BLaER1 (cell line): ENCODE data around the gene FLVCR1.

Source experiments
- H3K27ac ChIP-seq: shearing (Covaris generic); formaldehyde crosslinking; 2 replicates; pipeline ENCODE4 v1.8.1; 2022
- H3K27me3 ChIP-seq: shearing (Covaris generic); formaldehyde crosslinking; 2 replicates; pipeline ENCODE4 v1.8.1; 2022
- H3K36me3 ChIP-seq: shearing (Covaris generic); formaldehyde crosslinking; 2 replicates; pipeline ENCODE4 v1.8.1; 2022
- H3K4me1 ChIP-seq: shearing (Covaris generic); formaldehyde crosslinking; 2 replicates; pipeline ENCODE4 v1.8.1; 2022
- H3K4me2 ChIP-seq: shearing (Covaris generic); formaldehyde crosslinking; 2 replicates; pipeline ENCODE4 v1.8.1; 2022
- H3K4me3 ChIP-seq: shearing (Covaris generic); formaldehyde crosslinking; 2 replicates; pipeline ENCODE4 v1.8.1; 2022
- H3K9ac ChIP-seq: shearing (Covaris generic); formaldehyde crosslinking; 2 replicates; pipeline ENCODE4 v1.8.1; 2022
- H3K9me3 ChIP-seq: shearing (Covaris generic); formaldehyde crosslinking; 2 replicates; pipeline ENCODE4 v1.8.1; 2022
- H4K20me1 ChIP-seq: shearing (Covaris generic); formaldehyde crosslinking; 2 replicates; pipeline ENCODE4 v1.8.1; 2022
- Cebpa-rat ChIP-seq: shearing (Covaris generic); IDR thresholded peaks from 2 replicates; pipeline ENCODE4 v1.8.1; 2022

FLVCR1 gene

GRCh38 chr1:212857992-212858460 lies at the start of gene FLVCR1:
Gene FLVCR1, plus strand, starts transcription at chr1:212858275. Its CDS starts 178 bp downstream, at chr1:212858453.
- peaks cover 25% of the 10 kb centered on the region for H4K20me1 ChIP-seq
- no peaks in the 10 kb centered on the region for H3K27me3 ChIP-seq
- peak within 1 kb of the TSS; percentile 91 for H3K9ac ChIP-seq
- peaks cover 40% of the 10 kb centered on the region for H3K4me1 ChIP-seq
- TF ChIP-seq Cebpa-rat, result no peak
- peak within 1 kb of the TSS; percentile 90 for H3K4me3 ChIP-seq
- H3K9me3 ChIP-seq, result peaks cover 12% of the 10 kb centered on the region; the same call in 1 of the 2 replicates
- H3K4me2 ChIP-seq, result peak within 1 kb of the TSS; percentile 96
- peak within 1 kb of the TSS; percentile 86 for H3K27ac ChIP-seq
- H3K36me3 ChIP-seq, result peaks cover 22% of the 10 kb centered on the region

GRCh38 chr1:212814537-212815334 lies 43.3 kb upstream of the FLVCR1 start:
- no peaks in the 10 kb centered on the region for H3K9me3 ChIP-seq
- no peak overlapping the region for H3K27ac ChIP-seq
- no peak overlapping the region for H3K4me3 ChIP-seq
- no peaks in the 10 kb centered on the region for H4K20me1 ChIP-seq
- no peak overlapping the region for H3K9ac ChIP-seq
- no peak for TF ChIP-seq Cebpa-rat
- H3K36me3 ChIP-seq, result peaks cover 26% of the 10 kb centered on the region
- no peaks in the 10 kb centered on the region for H3K4me1 ChIP-seq
- H3K27me3 ChIP-seq, result no peaks in the 10 kb centered on the region
- H3K4me2 ChIP-seq, result no peak overlapping the region

GRCh38 chr1:212816567-212817278 lies 41.4 kb upstream of the FLVCR1 start:
- no peak for TF ChIP-seq Cebpa-rat
- Histone ChIP-seq H3K9me3 (no peaks in the 10 kb centered on the region), H3K4me3 (no peak overlapping the region), H4K20me1 (no peaks in the 10 kb centered on the region), H3K4me1 (no peaks in the 10 kb centered on the region), H3K27me3 (no peaks in the 10 kb centered on the region), H3K36me3 (peaks cover 21% of the 10 kb centered on the region), H3K4me2 (no peak overlapping the region), H3K27ac (no peak overlapping the region), H3K9ac (no peak overlapping the region)

- Histone ChIP-seq H3K4me2 (no peak overlapping the region), H4K20me1 (no peaks in the 10 kb centered on the region), H3K27ac (no peak overlapping the region), H3K4me3 (no peak overlapping the region), H3K9me3 (peaks cover 9% of the 10 kb centered on the region), H3K4me1 (no peaks in the 10 kb centered on the region), H3K27me3 (no peaks in the 10 kb centered on the region), H3K9ac (no peak overlapping the region), H3K36me3 (peaks cover 6% of the 10 kb centered on the region; the same call in 1 of the 2 replicates)
- no peak for TF ChIP-seq Cebpa-rat
These were observed 38.3 kb upstream of the FLVCR1 start for GRCh38 chr1:212819726-212820125.

GRCh38 chr1:212820969-212821368 lies 37.1 kb upstream of the FLVCR1 start:
- TF ChIP-seq Cebpa-rat, result no peak
- Histone ChIP-seq H4K20me1 (no peaks in the 10 kb centered on the region), H3K4me2 (no peak overlapping the region), H3K27ac (no peak overlapping the region), H3K27me3 (no peaks in the 10 kb centered on the region), H3K9ac (no peak overlapping the region), H3K9me3 (peaks cover 22% of the 10 kb centered on the region), H3K36me3 (0 out of 2 replicates have a peak, but pooled peaks cover 6% of the 10 kb centered on the region), H3K4me1 (no peaks in the 10 kb centered on the region), H3K4me3 (no peak overlapping the region)

GRCh38 chr1:212822956-212823355 lies 35.1 kb upstream of the FLVCR1 start:
- no peak overlapping the region for H3K4me2 ChIP-seq
- H4K20me1 ChIP-seq, result no peaks in the 10 kb centered on the region
- no peaks in the 10 kb centered on the region for H3K27me3 ChIP-seq
- peaks cover 34% of the 10 kb centered on the region for H3K9me3 ChIP-seq
- 0 out of 2 replicates have a peak, but pooled peaks cover 10% of the 10 kb centered on the region for H3K36me3 ChIP-seq
- no peak overlapping the region for H3K4me3 ChIP-seq
- H3K27ac ChIP-seq, result no peak overlapping the region
- no peak for TF ChIP-seq Cebpa-rat
- no peak overlapping the region for H3K9ac ChIP-seq
- no peaks in the 10 kb centered on the region for H3K4me1 ChIP-seq

- no peaks in the 10 kb centered on the region for H4K20me1 ChIP-seq
- H3K4me3 ChIP-seq, result no peak overlapping the region
- no peak overlapping the region for H3K9ac ChIP-seq
- peaks cover 34% of the 10 kb centered on the region for H3K9me3 ChIP-seq
- no peak overlapping the region for H3K27ac ChIP-seq
- no peak overlapping the region for H3K4me2 ChIP-seq
- no peak for TF ChIP-seq Cebpa-rat
- H3K27me3 ChIP-seq, result no peaks in the 10 kb centered on the region
- no peaks in the 10 kb centered on the region for H3K4me1 ChIP-seq
- H3K36me3 ChIP-seq, result 0 out of 2 replicates have a peak, but pooled peaks cover 10% of the 10 kb centered on the region
These were observed 33.9 kb upstream of the FLVCR1 start for GRCh38 chr1:212824201-212824600.

- H3K27ac ChIP-seq, result no peak overlapping the region
- H3K4me2 ChIP-seq, result no peak overlapping the region
- no peaks in the 10 kb centered on the region for H3K27me3 ChIP-seq
- peaks cover 34% of the 10 kb centered on the region for H3K9me3 ChIP-seq
- H3K4me1 ChIP-seq, result no peaks in the 10 kb centered on the region
- 0 out of 2 replicates have a peak, but pooled peaks cover 10% of the 10 kb centered on the region for H3K36me3 ChIP-seq
- no peak overlapping the region for H3K9ac ChIP-seq
- no peaks in the 10 kb centered on the region for H4K20me1 ChIP-seq
- no peak for TF ChIP-seq Cebpa-rat
- no peak overlapping the region for H3K4me3 ChIP-seq
These were observed 32.1 kb upstream of the FLVCR1 start for GRCh38 chr1:212825798-212826452.

GRCh38 chr1:212827171-212827776 lies 30.8 kb upstream of the FLVCR1 start:
- no peak overlapping the region for H3K4me3 ChIP-seq
- peaks cover 34% of the 10 kb centered on the region for H3K9me3 ChIP-seq
- no peaks in the 10 kb centered on the region for H3K27me3 ChIP-seq
- H3K4me2 ChIP-seq, result no peak overlapping the region
- 0 out of 2 replicates have a peak, but pooled peaks cover 10% of the 10 kb centered on the region for H3K36me3 ChIP-seq
- no peak for TF ChIP-seq Cebpa-rat
- H3K4me1 ChIP-seq, result no peaks in the 10 kb centered on the region
- no peaks in the 10 kb centered on the region for H4K20me1 ChIP-seq
- no peak overlapping the region for H3K27ac ChIP-seq
- H3K9ac ChIP-seq, result no peak overlapping the region
